ENCODE measurements around the gene PPP6R2.

- TF ChIP-seq EZH2 (IDR thresholded peaks at IDR 0.05; ENCODE audit: low read length, missing control alignments) (no peak), CTCF (conservative IDR thresholded peaks at IDR 0.05 in 1 of 2, IDR thresholded peaks at IDR 0.05 in 1 of 2; ENCODE audit: low read depth in 1 of 2, low read length in 2 of 2) (no peak)
Measured at GRCh38 chr22:50439871-50440331, 96.8 kb downstream of the PPP6R2 start.
